ENCODE results near the gene DESI2. TPM values are rescaled to one million over a fixed set of nuclear protein-coding genes. Genes with fewer than 3 reads are reported as not detected.
"Not testable (repeated sequence)": the region's sequence is repeated elsewhere in the genome, so short reads cannot be mapped to it uniquely, and the experiment has no call there.

DESI2 gene
- total RNA-seq, 1 donor: 17.2 TPM

GRCh38 chr1:244654108-244655038 is 1.4 kb downstream of the DESI2 start:
- DNase-seq (ENCODE audit: low read depth in 2 of 3, low spot score in 2 of 3): no peak

DNA sequence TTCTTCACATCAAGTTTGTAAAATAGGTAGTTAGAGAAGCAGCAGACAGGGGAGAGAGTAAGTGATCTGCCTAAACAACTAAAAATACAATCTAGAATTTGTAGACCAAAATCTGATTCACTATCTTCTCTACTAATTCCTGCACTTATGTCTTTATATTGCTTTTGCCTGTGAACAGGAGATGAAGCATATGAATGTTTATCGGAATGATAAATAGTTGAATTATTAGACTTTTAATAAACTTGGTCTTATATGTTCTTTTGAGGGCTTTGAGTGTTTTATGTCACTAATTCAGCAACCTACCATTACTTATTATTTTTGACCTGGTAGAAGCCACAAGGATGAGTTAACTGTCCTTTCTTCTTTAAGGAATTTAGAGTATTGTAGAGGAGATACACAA is 2.3 kb downstream of the DESI2 start:
- DNase-seq (ENCODE audit: low read depth in 2 of 3, low spot score in 2 of 3): no peak

DNA sequence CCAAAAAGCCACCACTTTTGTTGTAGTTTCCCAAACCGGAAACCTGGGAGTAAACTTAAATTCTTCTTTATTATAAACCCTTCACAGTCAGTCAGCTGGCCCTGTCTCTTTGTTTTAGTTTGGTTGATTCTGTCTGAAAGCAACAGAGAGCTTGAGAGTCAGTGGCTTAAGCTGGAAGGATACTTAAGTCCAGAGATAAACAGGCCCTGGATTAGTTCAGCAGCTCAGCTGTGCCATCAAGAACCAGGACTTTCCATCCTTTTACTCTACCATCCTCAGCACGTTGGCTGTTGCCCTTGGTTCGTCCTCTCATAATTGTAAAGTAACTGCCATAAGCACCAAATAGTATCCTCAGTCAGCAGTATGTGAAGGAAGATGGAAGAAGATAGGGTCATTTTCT is 4.5 kb downstream of the DESI2 start:
- no peak for DNase-seq (ENCODE audit: low read depth in 2 of 3, low spot score in 2 of 3)

GRCh38 chr1:244659694-244660093 is 6.8 kb downstream of the DESI2 start:
- no peak for DNase-seq (ENCODE audit: low read depth in 2 of 3, low spot score in 2 of 3)

DNA sequence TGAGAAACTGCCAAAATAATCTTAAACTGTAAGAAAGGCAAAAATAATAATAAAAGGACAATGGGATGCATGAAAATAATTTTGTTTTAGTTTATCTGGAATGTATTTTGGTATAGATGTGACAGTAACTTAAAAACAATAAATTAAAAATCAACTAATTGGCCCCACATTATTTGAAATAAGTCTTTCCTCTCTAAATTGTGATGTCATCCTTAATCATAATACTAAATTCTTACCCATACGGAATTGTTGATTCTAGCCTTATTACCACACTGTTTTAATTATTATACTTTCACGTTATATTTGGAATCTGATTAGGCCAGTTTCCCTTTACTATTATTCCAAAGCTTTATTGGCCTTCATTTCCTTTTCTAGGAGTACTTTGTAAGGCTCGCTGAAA is 7.7 kb downstream of the DESI2 start:
- DNase-seq (ENCODE audit: low read depth in 2 of 3, low spot score in 2 of 3): no peak

DNA sequence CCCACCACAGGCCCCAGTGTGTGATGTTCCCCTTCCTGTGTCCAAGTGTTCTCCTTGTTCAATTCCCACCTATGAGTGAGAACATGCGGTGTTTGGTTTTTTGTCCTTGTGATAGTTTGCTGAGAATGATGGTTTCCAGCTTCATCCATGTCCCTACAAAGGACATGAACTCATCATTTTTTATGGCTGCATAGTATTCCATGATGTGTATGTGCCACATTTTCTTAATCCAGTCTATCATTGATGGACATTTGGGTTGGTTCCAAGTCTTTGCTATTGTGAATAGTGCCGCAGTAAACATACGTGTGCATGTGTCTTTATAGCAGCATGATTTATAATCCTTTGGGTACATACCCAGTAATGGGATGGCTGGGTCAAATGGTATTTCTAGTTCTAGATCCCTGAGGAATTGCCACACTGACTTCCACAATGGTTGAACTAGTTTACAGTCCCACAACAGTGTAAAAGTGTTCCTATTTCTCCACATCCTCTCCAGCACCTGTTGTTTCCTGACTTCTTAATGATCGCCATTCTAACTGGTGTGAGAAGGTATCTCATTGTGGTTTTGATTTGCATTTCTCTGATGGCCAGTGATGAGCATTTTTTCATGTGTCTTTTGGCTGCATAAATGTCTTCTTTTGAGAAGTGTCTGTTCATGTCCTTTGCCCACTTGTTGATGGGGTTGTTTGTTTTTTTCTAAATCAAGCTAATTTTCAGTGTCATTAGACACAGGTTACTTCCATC is 8.8 kb downstream of the DESI2 start:
- not testable (repeated sequence) for DNase-seq (ENCODE audit: low read depth in 2 of 3, low spot score in 2 of 3)

GRCh38 chr1:244662599-244662998 is 9.7 kb downstream of the DESI2 start:
- no peak for DNase-seq (ENCODE audit: low read depth in 2 of 3, low spot score in 2 of 3)

- no peak for DNase-seq (ENCODE audit: low read depth in 2 of 3, low spot score in 2 of 3)
These were observed 11.4 kb downstream of the DESI2 start for GRCh38 chr1:244664353-244664752.

- peak in 2 of 3 donors; percentile 39 to 66 for DNase-seq (ENCODE audit: low read depth in 2 of 3, low spot score in 2 of 3)
These were observed 12.9 kb downstream of the DESI2 start for GRCh38 chr1:244665771-244666217.

DNA sequence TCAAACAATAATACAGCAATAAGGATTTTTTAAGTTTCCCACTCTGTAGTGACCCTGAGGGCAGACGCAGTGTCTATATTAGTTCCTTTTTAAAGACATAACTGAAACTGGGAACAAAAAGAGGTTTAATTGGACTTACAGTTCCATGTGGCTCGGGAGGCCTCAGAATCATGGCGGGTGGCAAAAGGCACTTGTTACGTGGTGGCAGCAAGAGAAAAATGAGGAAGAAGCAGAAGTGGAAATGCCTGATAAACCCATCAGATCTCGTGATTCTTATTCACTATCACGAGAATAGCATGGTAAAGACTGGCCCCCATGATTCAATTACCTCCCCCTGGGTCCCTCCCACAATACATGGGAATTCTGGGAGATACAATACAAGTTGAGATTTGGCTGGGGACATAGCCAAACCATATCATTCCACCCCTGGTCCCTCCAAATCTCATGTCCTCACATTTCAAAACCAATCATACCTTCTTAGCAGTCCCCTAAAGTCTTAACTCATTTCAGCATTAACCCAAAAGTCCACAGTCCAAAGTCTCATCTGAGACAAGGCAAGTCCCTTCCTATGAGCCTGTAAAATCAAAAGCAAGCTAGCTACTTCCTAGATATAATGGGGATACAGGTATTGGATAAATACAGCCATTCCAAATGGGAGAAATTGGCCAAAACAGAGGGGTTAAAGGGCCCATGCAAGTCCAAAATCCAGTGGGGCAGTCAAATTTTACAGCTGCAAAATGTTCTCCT is 13.9 kb downstream of the DESI2 start:
- DNase-seq (ENCODE audit: low read depth in 2 of 3, low spot score in 2 of 3): peak in 1 of 3 donors; percentile 21

DNA sequence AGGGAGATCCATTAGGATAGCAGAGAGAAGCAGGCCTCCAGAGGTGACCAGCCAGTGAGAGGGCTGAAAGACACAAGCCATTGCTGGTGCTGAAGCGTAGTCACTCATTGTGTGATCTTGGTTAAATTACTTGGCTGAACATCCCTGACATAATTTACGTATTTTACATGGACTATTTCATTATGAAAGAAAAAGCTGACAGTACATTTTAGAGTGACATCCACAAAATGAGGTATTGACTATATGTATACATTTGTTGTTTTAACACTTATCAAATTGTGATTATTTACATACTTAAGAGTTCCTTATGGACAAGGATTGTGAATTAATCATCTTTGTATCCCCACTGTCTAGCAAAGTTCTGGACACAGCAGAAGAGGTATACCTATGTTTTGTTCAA is 14.9 kb downstream of the DESI2 start:
- no peak for DNase-seq (ENCODE audit: low read depth in 2 of 3, low spot score in 2 of 3)

- no peak for DNase-seq (ENCODE audit: low read depth in 2 of 3, low spot score in 2 of 3)
These were observed 20.2 kb downstream of the DESI2 start for GRCh38 chr1:244672946-244673682.

GRCh38 chr1:244674446-244674845 is 21.5 kb downstream of the DESI2 start:
- DNase-seq (ENCODE audit: low read depth in 2 of 3, low spot score in 2 of 3): no peak

DNA sequence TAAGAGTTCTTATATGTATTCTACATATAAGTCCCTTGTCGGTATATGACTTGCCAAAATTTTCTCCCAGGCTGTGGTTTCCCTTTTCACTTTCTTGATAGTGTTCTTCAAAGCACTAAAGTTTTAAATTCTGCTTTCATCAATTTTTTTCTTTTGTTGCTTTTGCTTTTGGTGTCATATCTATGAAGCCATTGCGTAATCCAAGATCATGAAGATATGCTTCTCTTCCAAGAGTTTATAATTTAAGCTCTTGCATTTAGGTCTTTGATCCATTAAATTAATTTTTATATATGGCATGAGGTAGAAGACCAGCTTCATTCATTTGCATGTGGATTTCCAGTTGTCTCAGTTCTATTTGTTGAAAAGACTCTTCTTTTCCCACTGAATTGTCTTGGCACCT is 22.2 kb downstream of the DESI2 start:
- no peak for DNase-seq (ENCODE audit: low read depth in 2 of 3, low spot score in 2 of 3)

- DNase-seq (ENCODE audit: low read depth in 2 of 3, low spot score in 2 of 3): no peak
These were observed 25.8 kb downstream of the DESI2 start for GRCh38 chr1:244678697-244679096.

GRCh38 chr1:244680667-244681066 is 27.7 kb downstream of the DESI2 start:
- no peak for DNase-seq (ENCODE audit: low read depth in 2 of 3, low spot score in 2 of 3)

GRCh38 chr1:244682087-244682486 is 29.2 kb downstream of the DESI2 start:
- not testable (repeated sequence) for DNase-seq (ENCODE audit: low read depth in 2 of 3, low spot score in 2 of 3)

DNA sequence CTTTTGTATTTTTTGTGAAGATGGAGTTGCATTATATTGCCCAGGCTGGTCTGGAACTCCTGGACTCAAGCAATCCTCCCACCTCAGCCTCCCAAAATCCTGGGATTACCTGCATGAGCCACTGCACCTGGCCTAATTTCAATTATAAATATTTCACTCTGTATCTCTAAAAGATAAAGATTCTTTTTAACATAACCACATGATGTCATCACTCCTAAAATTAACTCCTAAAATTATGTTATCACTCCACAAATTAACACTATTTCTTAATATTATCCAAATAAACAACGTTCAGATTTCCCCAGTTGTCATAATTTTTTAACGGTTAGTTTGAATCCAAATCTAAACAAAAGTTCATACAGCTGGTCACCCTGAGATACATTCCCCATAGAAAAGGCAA is 43.0 kb downstream of the DESI2 start:
- DNase-seq (ENCODE audit: low read depth in 2 of 3, low spot score in 2 of 3): no peak

GRCh38 chr1:244699741-244700140 is 46.8 kb downstream of the DESI2 start:
- no peak for DNase-seq (ENCODE audit: low read depth in 2 of 3, low spot score in 2 of 3)

- DNase-seq (ENCODE audit: low read depth in 2 of 3, low spot score in 2 of 3): no peak
These were observed 47.9 kb downstream of the DESI2 start for GRCh38 chr1:244700808-244701207.

Measured in hematopoietic multipotent progenitor cell (in vitro differentiated cells).